ENCODE measurements around the gene ING1.
"Not testable (repeated sequence)": the region's sequence is repeated elsewhere in the genome, so short reads cannot be mapped to it uniquely, and the experiment has no call there.

The ING1 gene

DNA sequence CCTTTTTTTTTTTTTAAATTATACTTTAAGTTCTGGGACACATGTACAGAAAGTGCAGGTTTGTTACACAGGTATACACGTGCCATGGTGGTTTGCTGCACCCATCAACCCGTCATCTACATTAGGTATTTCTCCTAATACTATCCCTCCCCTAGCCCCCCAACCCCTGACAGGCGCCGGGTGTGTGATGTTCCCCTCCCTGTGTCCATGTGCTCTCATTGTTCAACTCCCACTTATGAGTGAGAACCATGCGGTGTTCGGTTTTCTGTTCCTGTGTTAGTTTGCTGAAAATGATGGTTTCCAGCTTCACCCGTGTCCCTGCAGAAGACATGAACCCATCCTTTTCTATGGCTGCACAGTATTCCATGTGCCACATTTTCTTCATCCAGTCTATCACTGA, 17.7 kb upstream of the ING1 start:
- not testable (repeated sequence) for DNase-seq (ENCODE audit: low spot score)

DNA sequence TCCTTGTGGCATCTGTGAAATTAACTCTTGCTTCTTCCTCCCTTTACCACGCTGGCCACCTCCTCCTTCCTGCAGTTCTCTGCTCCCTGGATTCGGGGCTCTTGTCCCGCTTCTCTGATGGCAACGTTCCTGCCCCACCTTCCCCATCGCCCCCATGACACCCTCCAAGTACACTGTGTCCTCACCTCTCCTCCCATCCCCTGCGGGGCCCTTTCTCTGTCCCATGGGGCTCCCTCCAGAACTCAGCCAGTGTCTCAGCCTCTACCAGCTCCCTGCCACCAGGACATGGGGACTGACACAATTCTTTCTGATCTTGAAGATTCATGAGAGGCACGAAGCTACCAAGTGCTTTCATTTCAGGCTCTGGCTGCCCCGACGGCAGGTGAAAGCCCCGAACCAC, 16.7 kb upstream of the ING1 start:
- DNase-seq (ENCODE audit: low spot score): no peak

DNA sequence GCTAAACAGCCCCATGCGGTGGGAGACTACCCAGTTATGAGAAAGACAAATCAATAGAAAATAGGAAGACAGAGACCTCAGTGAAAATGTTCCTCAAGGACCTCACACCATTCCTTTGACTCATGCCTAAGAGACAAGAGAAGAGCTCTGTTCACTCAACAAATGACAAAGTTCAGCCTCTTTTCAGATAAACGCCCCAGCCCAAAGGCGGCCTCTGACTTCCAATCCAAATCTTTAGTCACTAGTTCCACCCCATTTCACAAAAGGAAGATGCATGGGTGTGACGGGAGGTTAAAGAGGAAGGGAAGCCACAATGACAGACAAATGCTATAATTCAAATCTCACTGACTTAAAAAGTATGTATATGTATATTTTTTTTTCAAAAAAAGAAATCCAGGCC, 15.7 kb upstream of the ING1 start:
- DNase-seq (ENCODE audit: low spot score): no peak

DNA sequence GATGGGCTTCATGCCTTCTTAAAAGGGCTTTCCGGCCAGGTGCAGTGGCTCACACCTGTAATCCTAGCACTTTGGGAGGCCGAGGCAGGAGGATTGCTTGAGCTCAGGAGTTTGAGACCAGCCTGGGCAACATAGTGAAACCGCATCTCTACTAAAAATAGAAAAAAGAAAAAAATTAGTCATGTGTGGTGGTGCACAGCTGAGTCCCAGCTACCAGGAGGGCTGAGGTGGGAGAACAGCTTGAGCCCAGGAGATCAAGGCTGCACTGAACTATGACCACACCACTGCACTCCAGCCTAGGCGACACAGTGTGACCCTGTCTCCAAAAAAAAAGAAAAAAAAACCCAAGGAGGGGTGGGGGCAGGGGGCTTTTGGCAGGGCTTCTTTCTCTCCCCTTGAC, 14.8 kb upstream of the ING1 start:
- DNase-seq (ENCODE audit: low spot score): no peak

DNA sequence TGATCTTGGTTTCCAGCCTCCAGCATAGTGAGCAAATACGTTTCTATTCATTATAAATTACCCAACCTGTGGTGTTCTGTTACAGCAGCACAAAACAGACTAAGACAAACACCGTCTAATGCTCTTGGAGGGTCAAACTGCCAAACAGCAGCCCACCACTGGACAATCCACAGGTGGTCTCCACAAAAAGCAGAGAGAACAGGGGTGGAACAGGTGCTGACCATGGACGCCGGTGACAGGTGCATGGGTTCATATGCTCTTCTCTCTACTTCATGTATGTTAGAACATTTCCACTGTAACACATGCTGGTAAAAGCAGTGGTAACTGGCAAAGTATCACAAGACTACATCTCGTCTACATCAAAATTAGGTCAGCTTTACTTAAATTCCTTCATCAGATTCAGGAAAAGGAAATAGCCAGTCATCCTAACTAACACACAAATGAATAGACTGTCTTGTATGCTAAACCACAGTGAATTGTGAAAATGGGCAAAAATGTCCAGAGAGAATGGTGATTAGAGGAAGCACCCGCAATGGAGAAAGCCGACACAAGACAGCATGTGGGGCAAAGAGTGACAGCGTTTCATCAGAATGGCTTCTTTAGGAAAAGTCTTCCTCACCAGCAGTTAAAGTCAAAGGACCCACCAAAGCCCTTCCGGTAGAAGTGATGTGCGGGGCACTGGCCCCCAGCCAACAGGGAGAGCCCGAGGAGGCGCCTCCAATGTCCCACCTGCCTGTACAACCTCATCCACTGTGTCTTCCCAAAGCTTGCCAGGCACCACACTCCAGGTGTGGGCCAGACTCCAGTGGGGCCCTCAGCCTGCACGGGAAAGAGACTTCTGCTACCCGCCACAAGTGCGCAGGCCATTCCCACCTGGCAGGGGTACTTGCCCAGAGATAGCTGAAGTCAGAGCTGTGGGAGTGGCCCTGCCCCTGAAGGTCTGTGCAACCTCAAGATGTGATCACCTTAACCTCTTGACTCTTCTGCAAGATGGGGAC, 14.1 kb upstream of the ING1 start:
- no peak for DNase-seq (ENCODE audit: low spot score)

DNA sequence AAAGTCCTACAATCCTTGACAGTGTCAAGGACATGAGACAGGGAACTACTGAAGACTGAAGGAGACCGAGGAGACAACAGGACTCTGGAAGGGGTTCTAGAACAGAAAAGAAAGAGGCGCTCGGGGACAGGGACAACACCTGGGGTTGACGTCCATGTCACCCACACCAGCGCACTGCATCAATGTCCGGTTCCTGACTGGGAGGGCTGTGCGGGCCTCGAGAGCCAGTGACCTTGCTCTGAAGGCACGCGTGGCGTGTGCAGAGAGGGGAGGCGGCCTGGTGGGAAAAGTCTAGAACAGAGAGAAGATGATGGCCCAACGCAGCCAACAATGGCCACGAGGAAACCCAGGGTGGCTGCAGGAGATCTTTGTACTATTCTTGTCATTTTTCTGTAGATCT, 13.3 kb upstream of the ING1 start:
- no peak for DNase-seq (ENCODE audit: low spot score)

DNA sequence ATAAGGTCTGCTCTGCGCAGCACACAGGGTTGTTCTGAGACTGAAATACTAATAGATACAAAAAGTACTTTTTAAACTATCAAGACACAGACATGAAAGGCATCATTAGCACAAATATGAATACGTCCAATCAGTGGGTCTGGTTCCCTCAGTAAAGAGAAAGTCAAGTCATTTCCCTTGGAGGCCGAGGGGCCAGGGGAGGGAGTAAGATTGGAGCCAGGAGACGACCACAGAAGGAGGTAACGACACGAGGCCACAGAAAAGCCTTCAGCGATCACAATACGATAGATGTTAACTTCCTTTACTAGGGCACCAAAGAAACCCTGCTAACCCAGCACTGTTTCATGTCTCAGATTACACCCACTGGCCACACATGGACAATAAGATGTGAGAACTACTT, 12.9 kb upstream of the ING1 start:
- DNase-seq (ENCODE audit: low spot score): no peak

DNA sequence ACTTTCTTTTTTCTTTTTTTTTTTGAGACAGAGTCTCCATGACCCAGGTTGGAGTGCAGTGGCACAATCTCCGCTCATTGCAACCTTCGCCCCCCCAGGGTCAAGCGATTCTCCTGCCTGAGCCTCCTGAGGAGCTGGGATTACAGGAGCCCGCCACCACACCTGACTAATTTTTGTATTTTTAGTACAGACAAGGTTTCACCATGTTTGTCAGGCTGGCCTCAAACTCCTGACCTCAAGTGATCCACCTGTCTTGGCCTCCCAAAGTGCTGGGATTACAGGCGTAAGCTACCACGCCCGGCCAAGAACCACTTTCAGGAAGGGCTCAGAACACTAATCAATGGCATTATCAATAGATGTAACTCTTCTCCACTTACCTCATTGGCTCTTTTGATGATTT, 12.4 kb upstream of the ING1 start:
- DNase-seq (ENCODE audit: low spot score): not testable (repeated sequence)

DNA sequence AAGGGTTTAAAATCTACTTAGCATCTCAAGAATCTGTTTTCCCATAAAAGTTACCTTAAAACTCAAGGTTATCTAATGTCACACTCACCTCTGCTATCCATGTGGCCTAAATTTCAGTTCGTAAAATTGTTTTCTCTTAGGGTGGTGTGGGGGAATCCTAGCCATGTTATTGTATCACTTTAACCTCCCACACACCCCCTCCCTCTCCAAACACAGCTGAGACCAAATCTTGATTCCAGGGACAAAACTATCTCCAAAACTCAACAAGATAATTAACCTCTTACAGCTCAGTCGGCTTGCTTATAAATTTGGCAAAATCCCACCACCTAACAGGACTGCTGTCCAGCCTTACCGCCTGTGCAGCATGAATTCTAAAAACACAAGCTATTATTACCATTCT, 11.4 kb upstream of the ING1 start:
- DNase-seq (ENCODE audit: low spot score): no peak

DNA sequence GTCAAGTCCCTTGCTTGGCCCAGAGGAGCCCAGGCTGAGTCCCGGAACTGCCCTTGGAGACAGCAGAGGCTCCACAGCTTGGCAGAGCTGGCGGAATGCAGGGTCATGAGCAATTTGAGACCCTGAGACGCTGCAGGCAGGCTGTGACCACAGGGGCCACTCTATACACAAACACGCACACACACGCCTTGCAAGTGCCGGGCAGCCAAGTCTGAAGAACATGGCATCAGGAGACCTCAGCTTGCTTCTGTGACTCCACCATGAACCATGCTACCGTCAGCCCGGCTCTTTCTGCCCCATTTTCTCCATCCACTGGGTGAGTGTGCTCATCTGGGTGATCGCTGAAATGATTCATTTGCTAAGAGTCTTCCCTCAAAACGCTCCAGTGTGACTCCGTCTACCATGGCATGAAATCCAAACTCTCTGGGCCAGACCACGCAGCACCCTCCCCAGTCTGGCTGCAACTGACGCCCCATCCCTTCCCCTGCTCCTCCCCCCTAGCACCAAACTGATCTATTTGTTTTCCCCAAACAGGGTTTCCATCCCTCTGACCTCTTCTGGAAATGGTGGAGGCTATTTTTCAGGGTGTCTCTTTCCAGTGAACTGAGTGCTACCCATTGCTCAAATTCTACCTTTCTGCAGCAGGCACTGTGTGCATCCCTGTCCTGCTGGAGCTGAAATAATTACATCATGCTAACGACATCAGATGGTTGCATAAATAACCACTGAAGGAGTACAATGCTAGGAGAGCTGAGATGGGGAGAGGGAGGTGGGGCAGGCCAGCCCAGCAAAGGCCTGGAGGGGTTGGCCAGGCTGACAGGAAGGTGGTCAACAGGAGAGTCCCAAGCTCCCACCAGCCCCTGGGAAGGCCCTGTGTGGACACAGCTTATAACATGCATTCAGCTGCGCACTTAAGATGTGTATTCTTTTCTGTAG, 10.6 kb upstream of the ING1 start:
- DNase-seq (ENCODE audit: low spot score): no peak

DNA sequence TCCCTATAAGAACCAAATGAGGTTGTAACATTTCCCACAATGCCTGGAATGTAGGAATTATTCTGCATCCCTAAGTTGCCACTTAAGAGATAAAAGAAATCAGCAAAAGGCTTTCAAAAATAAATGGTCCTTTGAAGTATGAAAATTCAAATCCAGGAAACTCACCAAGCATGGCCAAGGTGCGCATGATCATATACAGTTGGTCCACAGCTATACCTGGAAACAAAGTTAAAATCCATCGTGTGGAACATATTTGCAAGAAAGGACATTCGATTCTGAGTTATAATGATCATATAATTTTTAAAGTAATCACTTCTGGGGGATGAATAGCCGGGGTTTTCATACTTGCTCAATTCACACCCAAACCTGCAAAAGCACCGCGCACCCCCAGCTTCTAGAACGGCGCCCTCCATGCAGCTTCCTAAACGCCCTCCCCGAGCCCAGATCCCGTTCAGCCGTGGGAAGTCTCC, 8.1 kb upstream of the ING1 start:
- no peak for DNase-seq (ENCODE audit: low spot score)

DNA sequence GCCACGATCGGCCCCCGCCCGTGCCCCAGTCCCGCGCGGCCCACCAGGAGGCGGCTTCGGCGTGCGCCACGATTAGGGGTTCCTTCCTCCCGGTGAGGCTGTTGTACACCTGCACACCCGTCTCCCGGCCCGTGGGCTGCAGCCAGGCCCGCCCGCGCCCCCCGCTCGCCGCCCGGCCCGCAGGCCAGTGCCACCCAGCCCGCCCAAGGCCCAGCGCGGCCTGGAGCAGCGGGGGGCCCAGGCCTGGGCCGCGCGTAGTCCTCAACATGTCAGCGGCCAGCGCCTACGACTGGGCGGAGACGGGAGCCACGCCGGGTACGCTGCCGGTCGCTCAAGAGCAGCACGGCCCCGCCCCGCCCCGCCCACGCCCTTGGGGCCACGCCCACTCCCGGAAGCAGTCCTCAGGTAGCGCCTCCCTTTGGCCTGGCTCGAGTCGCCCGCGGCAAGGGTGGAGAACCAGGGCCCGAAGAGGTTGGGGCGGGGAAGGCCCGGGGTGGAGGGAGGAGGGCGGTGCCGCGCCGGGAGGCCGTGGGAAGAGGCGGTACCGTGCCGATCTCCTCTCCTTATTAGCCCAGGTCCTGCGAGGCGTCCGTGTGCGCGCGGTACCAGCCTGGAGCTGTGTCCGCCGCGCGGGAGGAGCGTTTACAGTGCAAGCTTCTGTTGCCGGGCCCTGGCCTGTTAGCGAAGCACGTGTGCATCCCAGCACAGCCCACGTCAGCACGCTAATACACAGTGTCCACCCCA, 7.5 kb upstream of the ING1 start, which contains the start of gene CARS2:
CARS2 (minus strand) TSS at position 291 of the 744 bp plus-strand sequence; CDS start at position 268, 23 bp downstream.
- DNase-seq (ENCODE audit: low spot score): peak; percentile 67

DNA sequence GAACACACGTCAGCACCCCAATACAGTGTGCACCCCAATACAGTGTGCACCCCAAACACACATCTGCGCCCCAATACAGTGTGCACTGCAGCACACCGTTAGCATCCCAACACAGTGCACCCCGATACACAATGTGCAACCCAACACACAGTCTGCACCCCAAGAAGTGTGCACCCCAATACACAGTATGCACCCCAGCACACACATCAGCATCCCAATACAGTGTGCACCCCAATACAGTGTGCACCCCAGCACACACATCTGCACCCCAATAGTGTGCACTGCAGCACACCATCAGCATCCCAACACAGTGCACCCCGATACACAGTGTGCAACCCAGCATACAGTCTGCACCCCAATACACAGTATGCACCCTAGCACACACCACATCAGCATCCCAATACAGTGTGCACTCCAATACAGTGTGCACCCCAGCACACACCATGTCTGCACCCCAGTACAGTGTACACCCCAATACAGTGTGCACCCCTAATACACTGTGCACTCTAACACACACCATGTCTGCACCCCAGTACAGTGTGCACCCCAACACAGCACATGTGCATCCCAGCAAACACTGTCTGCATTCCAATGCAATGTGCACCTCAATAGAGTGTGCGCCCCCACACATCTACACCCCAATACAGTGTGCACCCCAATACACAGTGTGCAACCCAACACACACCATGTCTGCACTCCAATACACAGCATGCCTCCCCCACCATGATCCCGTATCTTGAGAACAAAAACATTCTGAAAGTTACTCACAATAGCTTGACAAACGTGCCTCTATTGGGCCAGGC, 6.7 kb upstream of the ING1 start:
- DNase-seq (ENCODE audit: low spot score): no peak

DNA sequence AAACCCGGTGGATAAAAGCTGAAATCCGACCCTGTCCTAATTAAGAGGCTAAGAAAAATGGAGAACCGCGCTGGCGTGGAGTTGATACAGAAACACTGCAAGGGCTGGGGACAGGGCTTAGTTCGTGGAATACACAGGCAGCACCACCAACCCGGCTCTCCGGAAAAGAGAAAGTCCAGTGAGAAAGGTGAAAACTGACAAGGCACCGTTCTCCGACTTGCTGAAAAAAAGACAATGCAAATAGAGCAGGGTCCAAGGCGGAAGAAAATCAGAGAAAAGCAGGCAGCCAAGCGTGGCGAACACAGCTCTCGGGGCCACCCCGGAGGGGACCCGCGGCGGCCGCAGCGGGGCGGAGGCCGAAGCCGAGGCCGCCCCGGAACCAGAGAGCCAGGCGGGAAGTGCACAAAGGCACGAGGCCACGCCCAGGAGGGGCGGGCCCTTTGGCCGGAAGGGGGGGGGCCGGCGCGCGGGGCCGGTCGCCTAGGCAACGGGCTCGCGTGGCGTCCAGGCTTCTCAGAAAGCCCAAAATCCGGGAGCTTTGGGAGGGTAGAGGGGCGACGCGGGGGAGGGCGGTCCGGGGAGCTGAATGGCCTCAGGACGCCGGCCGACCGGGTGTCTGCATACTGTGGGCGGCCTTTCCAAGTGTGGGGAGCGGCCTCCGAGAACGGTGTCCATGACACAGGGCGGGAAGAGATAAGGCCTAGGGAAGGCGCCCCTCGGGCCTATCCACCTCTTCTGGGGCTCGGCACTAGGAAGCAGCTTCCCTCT, 1.2 kb upstream of the ING1 start:
- DNase-seq (ENCODE audit: low spot score): peak; percentile 47

DNA sequence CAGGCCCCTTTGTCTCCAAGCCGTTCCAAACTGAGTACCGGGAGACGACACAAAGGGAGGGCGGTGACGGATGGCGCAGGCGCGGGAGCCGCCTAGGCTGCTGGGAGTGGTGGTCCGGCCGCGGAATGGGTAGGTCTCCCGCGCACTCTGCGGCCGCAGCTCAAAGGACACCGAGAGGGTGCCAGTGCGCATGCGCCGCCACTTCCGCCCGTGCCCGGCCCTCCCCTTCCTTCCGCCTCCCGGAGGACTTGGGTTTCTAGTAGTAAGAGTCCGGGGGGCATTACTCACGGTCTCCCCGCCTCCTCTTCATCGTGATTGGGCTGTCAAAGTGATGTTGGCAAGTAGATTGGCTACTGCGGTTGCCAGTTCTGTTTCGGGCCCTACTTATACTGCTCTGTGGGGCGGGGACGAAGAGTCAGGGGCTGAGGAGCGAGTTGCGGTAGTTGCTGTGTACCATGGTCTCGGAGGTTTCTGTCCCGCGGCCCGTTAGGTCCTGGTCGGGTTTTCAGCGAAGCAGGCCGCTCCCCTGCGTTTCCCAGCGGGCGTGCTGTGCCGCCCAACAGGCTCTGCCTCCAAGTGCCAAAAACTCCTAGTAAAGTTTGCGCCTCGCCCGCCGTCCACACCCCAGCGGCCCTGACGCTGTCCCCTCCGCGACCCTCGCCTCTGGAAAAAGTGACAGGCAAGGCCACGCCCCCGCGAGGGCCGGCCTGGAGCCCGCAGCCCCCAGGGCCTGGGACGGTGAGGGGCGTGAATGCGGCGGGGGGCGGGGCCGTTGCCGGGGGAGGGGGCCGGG, 455 bp upstream of the ING1 start:
- peak; percentile 93 for DNase-seq (ENCODE audit: low spot score)

DNA sequence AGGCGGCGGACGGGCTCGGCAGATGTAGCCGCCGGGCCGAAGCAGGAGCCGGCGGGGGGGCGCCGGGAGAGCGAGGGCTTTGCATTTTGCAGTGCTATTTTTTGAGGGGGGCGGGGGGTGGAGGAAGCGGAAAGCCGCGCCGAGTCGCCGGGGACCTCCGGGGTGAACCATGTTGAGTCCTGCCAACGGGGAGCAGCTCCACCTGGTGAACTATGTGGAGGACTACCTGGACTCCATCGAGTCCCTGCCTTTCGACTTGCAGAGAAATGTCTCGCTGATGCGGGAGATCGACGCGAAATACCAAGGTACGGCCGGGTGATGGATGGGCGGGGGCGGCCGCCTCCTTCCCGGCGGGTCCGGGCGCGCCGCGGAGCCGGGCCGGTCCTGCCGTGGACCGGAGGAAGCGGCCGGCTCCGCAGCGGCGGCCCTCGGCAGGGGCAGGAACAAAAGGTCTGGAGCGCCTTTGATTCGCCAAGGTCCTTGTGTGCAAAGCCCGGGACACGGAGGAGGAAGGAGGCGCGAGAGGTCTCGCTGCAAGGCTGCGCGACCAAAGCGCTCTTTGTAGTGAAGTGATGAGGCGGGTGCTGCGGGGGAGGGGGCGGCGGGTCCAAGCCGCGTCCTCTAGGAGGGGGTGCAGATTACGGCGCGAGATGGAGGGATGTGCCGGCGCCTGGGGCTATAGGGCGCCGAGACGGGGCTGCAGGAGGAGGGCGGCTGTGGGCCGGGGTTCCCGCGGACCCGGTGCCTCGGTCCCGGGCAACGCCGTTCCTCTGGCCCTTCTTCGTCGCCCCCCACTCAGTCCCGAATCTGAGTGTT, 689 bp downstream of the ING1 start:
- no peak for DNase-seq (ENCODE audit: low spot score)

DNA sequence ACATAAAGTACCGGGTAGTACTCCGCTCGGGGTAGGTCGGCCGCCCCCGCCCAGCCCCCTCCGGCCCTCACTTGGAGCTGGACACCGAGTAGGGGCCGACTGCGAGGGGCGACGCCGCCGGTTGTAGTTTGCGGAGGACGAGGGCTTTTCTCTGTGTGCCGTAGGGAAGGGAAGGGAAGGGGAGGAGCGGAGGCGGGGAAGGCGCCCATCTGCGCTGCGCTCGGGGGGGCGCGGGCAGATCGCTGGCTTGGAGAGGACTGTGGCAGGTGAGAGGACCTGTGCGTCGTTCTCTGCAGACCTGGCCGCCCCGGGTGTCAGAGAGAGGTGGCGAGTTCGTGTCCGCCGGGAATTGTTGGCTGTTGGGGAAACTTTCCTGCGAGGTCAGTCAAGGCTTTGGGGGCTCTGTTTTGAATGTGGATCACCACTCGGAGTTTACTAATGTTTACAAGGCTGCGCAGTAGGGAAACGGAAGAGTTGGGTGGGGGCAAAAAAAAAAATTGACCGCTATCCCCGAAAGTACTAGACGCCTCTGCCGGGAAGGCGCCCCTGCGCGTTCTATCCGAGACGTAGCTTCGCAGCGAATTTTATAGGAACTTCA, 1.4 kb downstream of the ING1 start:
- no peak for DNase-seq (ENCODE audit: low spot score)

All from HuH-7.5 (cell line).